Measurements from ENCODE around the gene CIAO2B.
"Not testable (repeated sequence)": the region's sequence is repeated elsewhere in the genome, so short reads cannot be mapped to it uniquely, and the experiment has no call there.

DNA sequence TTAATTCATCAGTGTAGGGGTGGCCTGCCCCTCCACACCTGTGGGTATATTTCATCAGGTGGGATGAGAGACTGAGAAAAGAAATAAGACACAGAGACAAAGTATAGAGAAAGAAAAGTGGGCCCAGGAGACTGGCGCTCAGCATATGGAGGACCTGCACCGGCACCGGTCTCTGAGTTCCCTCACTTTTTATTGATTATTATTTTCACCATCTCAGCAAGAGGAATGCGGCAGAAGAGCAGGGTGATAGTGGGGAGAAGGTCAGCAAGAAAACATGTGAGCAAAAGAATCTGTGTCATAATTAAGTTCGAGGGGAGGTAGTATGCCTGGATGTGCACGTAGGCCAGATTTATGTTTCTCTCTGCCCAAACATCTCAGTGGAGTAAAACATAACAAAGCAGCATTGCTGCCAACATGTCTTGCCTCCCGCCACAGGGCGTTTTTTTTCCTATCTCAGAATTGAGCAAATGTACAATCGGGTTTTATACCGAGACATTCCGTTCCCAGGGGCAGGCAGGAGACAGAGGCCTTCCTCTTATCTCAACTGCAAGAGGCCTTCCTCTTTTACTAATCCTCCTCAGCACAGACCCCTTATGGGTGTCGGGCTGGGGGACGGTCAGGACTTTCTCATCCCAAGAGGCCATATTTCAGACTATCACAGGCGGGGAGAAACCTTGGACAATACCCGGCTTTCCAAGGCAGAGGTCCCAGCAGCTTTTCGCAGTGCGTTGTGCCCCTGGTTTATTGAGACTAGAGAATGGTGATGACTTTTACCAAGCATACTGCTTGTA is 21.4 kb upstream of the CIAO2B start:
- not testable (repeated sequence) for TF ChIP-seq POLR2AphosphoS5, POLR2A (IDR thresholded peaks at IDR 0.05)
- TF ChIP-seq, protein P1, sequence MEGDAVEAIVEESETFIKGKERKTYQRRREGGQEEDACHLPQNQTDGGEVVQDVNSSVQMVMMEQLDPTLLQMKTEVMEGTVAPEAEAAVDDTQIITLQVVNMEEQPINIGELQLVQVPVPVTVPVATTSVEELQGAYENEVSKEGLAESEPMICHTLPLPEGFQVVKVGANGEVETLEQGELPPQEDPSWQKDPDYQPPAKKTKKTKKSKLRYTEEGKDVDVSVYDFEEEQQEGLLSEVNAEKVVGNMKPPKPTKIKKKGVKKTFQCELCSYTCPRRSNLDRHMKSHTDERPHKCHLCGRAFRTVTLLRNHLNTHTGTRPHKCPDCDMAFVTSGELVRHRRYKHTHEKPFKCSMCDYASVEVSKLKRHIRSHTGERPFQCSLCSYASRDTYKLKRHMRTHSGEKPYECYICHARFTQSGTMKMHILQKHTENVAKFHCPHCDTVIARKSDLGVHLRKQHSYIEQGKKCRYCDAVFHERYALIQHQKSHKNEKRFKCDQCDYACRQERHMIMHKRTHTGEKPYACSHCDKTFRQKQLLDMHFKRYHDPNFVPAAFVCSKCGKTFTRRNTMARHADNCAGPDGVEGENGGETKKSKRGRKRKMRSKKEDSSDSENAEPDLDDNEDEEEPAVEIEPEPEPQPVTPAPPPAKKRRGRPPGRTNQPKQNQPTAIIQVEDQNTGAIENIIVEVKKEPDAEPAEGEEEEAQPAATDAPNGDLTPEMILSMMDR (IDR thresholded peaks at IDR 0.05): not testable (repeated sequence)
